Activated CD4-positive, alpha-beta T cell treated with anti-CD3 and anti-CD28 coated beads for 24 hours (primary cell): ENCODE results near the gene XRN1.
"Not testable (repeated sequence)": the region's sequence is repeated elsewhere in the genome, so short reads cannot be mapped to it uniquely, and the experiment has no call there.

Source experiments
- DNase-seq, 2 donors: peaks; one replicate each; pipeline ENCODE4 v3.0.0-alpha.2; 2020; ENCODE audit warnings: low read depth in 2 of 2

Gene XRN1

DNA sequence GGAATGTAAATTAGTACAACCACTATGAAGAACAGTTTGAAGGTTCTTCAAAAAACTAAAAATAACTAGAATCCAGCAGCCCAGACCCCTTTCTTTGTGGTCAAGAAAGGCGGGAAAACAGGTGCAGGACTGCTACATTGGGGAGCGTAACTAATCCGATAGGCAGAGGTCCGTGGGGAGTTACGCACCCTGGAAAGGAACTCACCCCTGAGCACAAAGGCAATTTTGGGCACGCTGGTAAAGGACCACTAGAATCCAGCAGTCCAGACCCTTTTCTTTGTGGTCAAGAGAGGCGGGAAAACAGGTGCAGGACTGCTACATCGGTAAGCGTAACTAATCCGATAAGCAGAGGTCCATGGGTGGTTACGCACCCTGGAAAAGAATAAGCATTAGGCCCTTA lies 9.7 kb downstream of the XRN1 start:
- not testable (repeated sequence) for DNase-seq

DNA sequence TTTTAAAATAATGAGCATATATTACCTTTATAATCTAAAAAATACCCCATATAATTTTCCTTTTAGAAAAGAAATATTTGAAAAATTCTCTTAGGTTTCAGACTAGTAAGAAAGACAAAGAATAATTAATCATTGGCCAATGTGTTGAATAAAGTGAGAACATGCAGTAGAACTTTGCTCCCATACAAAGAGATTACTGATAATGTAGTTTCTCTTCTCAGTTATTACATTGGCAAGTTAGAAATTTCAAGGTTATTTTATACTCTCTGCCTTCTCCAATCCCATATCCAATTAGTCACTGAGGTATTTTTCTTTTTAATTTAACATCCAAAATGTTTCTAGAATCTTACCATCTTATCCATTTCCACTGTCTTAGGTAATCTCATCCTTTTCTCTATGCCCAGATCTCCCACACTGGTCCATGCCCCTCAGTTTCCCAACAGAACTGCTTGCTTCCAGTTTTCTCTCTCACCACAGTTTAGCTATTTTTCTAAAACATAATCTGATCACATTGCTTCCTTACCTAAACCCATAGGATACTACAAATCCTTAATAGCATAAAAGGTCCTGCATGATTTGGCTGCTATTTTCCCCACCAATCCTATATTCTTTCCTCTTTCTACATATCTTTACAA lies 10.8 kb downstream of the XRN1 start:
- no peak for DNase-seq

DNA sequence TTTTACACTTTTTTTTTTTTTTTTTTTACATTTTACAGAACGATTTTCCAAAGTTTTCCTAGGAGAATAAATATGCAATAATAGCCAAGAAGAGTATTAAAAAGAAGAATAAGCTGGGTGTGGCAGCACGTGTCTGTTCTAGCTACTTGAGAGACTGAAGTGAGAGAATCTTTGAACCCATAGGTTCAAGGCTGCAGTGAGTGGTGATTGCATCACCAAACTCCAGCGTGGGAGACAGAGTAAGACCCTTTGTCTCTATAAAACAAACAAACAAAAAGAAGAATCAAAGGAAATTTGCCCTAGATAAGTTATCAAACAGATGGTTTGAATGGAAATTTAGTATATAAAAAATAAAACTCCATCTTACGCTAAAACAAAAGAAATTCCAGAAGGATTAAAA lies 13.3 kb downstream of the XRN1 start:
- no peak for DNase-seq

DNA sequence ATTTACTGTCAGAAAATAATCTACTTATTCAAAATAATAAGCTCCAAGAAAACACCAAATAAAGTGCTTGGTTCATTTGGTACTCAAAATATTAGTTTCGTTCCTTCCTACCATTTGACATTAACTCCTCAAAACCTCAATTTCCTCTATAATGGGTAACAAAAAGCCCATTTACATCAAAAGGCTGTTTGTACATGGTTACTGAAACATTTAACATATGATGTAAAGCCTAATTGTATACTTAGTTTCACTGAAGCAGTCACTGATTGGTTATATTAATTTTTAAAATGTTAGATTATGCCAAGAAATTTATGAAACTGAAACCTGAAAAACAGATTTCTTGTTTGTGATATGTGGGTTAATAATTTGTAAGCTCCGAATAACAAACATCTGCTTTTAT lies 14.7 kb downstream of the XRN1 start:
- no peak for DNase-seq

DNA sequence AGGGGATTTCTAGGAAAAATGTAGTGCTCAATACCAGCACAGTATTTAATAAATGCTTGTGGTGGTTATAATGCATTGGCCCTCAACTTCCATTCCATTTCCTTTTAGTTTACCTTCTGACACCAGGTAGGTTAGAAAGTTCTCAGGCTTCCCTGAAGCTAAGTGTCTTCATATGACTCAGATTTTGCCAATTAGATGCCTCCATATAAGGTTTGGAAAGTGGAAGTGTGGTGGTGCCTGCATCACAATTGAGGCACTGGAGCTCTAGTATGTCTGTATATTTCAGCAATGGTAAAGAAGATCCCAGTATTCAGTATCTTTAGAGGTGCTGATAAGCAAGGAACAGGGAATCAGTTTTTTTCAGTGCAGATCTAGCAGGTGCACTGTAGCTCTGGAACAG lies 18.3 kb downstream of the XRN1 start:
- no peak for DNase-seq

DNA sequence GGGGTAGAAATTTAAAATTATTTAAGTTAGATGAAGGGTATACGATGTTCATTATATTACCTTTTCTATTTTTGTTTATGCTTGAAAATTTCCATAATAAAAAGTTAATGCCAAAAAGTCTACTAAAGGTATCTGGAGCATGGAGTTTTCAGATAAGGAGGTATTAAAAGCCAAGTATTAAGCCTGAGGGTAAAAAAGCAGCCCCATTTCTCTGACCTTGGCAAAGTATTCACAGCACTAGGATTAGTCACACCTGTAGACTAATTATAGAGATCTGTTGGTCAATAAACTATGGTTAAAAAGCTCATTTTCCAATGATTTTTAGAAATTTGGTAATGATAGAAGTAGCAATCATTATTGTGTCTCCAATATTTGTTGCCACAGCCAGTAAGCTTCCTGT lies 23.1 kb downstream of the XRN1 start:
- DNase-seq, result no peak

DNA sequence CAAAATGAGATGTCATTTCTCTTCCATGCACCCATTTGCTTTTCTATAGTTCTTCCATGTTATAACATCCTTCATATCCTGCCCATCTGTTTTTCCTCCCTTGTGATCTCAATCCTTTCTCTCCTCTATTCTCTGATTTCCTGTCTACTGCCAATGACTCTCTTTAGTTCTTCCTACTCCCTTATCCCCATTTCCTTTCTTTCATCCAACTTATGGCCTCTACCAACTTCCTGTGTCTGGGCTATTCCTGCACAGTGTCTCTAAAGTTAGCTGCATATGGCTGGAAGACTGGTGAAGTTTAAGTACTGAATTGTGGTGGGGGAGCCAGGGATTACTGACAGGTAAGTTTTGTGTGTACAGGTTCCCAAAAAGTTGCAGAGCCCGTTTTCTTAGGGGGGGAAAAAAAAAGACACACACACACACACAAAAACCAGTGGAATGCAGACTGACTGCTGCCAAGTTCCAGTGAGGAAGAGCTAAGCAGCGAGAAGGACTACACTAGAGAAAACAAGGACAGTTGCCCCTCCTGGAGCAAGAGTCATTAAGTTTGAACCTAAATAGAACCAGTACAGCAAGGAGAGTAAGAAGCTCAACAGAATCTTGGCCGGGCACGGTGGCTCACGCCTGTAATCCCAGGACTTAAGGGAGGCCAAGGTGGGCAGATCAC lies 28.8 kb downstream of the XRN1 start:
- no peak for DNase-seq

DNA sequence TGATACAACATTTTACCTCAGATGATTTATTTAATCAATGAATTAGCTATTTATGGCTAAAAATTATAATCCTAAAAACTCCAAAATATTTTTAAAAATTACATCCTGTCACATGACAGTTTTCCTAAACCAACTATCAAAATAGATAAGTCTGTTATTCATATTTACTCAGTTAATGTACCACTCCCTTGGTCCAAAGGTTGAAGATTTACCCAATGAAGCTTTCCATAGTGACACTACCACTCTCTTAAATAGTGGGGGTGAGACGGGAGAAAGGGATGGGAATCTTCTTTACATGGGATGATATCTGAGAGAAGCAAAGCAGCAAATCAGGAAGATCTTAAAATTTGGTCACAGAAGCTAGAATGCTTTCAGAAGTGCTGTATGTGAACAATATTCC lies 30.5 kb downstream of the XRN1 start:
- DNase-seq, result no peak

DNA sequence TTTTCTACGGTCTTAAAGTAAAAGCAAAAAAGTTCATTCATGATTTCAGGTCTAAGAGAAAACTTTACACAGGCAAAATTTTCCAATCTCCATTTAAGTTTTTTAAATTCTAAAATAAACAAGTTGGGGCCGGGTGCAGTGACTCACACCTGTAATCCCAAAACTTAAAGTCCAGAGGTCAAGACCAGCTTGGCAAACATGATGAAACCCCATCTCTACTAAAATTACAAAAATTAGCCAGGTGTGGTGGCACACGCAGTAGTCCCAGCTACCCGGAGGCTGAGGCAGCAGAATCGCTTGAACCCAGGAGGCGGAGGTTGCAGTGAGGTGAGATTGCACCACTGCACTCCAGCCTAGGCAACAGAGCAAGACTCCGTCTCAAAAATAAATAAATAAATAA lies 47.3 kb downstream of the XRN1 start:
- not testable (repeated sequence) for DNase-seq

DNA sequence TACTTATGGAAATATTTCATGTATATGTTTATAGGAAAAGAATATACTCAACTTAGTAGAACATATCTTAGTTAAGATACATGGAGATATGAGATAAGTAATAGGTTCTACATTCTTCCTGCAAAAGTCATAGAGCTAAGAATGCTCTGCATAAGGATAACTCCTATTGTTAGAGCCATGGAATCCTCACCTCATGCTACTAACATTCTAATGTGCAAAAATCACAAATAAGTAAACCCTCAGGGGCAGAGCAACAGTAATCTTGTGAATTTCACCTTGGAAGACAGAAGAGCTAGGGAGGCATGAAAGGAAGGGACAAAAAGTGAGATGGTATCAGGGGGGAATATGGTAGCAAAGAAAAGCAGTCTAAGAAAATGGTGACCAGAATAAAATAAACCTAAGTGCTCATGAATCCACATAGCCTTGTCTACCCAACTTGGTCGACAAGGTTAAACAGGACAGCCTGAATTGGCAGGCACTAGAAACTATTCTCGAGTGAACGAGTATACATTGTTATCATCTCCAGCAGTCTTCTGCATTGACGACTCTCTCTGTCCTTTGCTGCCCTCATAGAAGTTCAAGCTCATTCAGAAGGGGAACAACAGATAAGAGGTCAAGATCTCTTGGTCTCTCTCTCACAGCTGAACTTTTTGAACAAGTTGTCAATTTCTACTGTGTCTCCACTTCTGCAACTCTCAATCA lies 52.8 kb downstream of the XRN1 start:
- DNase-seq, result no peak

DNA sequence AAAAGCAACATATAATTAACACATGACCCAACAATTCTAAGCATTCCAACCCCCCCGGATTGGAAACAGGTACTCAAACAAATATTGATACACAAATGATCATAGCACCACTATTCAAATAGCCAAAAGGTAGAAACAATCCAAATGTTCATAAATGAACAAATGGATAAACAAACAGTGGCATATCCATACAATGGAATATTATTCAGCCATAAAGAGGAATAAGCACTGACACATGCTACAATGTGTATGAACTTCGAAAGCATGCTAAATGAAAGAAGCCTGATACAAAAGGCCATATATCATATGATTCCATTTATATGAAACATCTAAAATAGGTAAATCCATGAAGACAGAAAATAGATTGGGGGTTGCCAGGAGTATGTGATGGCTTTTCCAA lies 62.8 kb downstream of the XRN1 start:
- DNase-seq, result no peak

DNA sequence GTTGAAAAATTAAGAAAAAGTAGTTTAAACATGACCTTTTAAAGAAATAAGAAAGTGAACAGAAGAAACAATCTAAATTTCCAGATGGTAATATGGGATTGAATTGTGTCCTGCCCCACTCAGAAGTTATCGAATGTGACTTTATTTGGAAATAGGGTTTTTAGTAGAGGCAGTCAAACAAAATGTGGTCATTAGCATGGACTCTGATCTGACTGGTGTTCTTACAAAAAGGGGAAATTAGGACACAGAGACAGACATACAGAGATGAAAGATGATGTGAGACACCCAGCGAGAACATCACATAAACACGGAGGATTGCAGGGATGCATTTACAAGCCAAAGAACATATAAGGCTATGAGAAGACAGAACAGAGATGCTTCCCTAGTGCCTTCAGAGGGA lies 73.2 kb downstream of the XRN1 start:
- DNase-seq, result no peak

DNA sequence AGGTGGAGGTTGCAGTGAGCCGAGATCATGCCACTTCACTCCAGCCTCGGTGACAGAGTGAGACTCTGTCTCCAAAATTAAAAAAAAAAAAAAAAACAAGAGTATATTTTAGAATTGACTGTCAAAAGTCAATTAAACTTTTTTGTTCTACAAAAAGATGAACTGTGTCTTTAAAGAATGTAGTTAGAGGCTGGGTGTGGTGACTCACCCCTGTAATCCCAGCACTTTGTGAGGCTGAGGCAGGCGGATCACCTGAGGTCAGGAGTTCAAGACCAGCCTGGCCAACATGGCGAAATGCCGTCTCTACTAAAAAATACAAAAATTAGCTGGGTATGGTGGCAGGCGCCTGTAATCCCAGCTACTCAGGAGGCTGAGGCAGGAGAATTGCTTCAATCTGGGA lies 78.3 kb downstream of the XRN1 start:
- DNase-seq, result not testable (repeated sequence)

DNA sequence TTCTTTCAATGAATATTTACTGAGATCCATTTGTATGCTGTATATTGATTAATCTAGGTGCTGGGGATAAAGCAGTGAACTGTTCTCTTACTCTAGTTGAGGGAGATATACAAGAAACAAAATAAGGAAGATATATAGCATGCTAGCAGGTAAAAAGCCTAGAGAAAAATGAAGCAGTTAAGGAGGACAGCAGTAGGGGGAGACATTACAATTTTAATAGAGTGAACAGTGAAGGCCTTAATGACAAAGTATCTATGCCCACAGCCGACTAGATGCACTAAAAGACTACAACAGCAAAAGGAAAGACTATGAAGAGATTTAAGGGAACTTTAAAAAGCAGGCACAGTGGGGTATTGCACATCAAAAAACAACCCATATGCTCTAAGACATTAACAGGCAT lies 81.4 kb downstream of the XRN1 start:
- no peak for DNase-seq

DNA sequence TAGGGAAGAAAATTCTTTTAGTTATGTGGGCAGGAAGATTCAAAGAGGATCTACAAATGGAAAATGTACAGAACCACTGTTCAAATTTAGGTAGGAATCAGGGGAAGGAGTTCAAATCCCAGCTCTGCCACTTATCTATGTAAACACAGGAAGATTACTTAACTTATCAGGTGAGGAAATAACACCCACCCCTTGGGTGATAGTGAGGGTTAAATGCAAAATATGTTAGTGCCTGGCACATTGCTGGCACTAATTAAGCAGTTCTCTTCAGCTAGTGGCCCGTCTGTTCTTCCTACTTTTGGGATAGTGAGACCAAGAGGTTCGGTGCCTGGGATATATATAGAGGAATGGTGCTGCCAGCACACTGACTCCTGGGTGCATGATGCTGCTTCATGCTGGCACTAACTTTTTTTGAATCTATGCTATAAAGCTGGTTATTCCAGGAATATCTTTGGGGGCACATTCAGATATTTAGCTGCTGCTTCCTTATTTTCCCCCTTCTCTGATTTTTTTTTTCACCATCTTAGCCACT lies 83.8 kb downstream of the XRN1 start:
- no peak for DNase-seq

DNA sequence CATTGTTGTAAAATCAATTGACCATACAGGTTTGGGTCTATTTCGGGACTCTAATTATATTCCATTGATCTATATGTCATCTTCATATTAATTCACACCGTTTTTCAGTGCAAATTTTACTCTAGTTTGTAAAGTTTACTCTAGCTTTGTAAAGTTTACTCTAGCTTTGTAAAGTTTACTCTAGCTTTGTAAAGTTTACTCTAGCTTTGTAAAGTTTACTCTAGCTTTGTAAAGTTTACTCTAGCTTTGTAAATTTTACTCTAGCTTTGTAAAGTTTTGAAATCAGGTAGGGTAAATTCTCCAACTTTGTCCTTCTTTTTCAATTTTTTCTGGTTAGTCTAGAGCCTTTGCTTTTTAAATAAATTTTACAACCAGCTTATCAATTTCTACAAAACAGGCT lies 84.4 kb downstream of the XRN1 start:
- not testable (repeated sequence) for DNase-seq

DNA sequence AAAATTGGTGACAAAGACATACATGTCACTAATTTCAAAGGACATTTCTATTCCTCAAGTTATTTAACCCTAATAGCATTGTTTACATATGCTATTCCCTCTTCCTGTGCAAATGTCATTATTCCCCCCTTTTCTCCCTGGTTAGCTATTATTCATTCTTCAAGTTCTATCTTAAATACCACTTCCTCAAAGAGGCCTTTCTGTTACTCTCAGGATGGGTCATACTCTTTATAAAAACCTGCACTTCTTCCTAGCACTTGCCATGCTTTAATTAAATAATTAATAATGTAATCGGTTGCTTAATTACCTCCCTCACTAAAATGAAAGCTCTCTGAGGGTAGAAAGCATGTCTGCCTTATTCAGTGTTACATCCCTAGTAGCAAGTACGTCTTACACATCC lies 88.5 kb downstream of the XRN1 start:
- no peak for DNase-seq

DNA sequence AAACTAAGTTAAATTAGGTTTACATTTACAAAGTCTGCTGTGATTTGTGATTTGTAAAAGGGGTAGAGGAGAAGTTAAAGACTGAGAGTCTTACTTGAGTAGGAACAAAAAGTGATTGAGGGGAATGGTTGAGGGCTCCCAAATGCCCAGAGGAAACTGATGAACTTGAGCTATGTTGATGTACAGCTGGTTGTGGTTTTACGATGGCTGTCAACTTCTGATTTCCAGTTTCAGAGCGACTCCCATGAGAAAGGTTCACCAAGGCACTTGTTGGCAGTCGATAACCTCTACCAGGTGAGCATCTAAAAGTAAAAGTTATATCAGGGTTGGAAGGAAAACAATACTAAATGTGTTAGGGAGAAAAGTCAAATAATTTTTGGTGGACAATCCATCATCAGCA lies 91.0 kb downstream of the XRN1 start:
- no peak for DNase-seq

DNA sequence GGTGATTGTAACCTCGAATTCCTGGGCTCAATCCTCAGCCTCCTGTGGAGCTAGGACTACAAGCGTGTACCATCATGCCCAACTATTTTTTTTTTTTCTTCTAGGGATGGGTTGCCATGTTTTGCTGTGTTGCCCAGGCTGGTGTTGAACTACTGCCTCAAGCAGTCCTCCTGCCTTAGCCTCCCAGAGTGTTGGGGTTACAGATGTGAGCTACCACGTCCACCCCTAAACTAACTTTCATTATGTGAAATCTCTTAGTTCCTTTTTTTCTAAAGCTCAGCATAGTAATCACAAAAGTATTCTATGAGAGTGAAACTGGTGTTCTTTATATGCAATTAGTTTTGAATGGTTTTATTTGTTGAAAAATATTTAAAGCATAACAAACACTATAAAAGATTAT lies 92.1 kb downstream of the XRN1 start:
- no peak for DNase-seq

DNA sequence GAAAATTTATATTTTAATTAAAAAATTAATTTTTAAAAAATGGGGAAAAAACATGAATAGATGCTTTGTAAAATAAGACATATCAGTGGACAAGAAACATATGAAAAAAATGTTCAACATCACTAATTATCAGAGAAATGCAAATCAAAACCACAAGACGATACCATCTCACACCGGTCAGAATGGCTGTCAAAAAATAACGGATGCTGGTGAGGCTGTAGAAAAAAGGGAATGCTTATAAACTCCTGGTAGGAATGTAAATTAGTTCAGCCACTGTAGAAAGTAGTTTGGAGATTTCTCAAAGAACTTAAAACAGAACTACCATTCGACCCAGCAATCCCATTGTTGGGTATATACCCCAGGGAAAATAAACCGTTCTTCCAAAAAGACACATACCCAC lies 93.8 kb downstream of the XRN1 start:
- no peak for DNase-seq

DNA sequence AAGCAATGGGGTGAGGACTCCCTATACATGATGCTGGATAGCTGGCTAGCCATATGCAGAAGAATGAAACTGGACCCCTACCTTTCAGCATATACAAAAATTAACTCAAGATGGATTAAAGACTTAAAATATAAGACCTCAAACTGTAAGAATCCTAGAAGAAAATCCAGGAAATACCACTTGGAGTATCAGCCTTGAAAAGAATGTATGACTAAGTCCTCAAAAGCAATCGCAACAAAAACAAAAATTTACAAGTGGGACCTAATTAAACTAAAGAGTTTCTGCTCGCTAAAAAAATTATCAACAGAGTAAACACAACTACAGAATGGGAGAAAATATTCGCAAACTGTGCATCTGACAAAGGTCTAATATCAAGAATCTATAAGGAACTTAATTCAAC lies 94.3 kb downstream of the XRN1 start:
- no peak for DNase-seq

DNA sequence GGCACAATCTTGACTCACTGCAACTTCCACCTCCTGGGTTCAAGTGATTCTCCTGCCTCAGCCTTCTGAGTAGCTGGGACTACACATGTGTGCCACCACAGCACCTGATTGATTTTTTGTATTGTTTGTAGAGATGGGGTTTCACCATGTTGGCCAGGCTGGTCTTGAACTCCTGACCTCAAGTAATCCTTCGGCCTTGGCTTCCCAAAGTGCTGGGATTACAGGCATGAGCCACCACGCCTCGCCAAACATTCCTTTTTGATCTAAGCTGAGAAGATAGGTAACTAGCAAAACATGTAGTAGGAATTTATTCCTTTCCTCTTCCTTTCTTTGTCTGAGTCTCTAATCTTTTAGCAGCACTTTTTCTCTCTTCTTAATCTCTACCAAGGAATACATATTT lies 95.1 kb downstream of the XRN1 start:
- not testable (repeated sequence) for DNase-seq

DNA sequence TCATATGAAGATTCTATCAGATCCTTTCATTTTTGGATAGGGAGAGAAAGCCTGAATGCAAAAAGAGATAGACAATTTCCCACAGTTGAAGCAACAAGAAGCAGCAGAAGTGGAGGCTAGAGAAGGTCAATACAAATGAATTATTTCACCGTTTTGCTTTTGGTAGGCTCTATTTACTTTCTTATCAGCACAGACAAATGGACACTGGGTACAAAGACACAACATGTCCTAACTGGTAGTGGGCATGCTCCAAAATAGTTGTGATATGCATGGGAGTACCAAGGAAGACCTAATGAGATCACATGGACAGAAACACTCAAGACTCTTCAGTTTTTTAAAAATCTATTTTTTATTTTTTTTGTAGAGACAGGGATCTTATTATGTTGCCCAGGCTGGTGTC lies 99.4 kb downstream of the XRN1 start:
- DNase-seq, result no peak
